HuH-7 (cell line): ENCODE measurements around the gene CCL3.
"Not testable (repeated sequence)": the region's sequence is repeated elsewhere in the genome, so short reads cannot be mapped to it uniquely, and the experiment has no call there.

Experiments used
- DNase-seq: peaks from one replicate; pipeline ENCODE4 v3.0.0; 2011; ENCODE audit warnings: low spot score

Gene CCL3

GRCh38 chr17:36089888-36090836 lies at the start of gene CCL3:
Gene CCL3 (minus strand): TSS chr17:36090143. CDS start chr17:36090058, 85 bp downstream.
- no peak for DNase-seq

- DNase-seq = no peak
Measured at GRCh38 chr17:36136439-36136838, 46.5 kb upstream of the CCL3 start.

- no peak for DNase-seq
Measured at GRCh38 chr17:36136036-36136435, 46.1 kb upstream of the CCL3 start.

- no peak for DNase-seq
Measured at GRCh38 chr17:36135465-36135864, 45.5 kb upstream of the CCL3 start.

- peak; percentile 26 for DNase-seq
Measured at GRCh38 chr17:36133602-36134236, 43.8 kb upstream of the CCL3 start.

GRCh38 chr17:36132421-36132831 lies 42.5 kb upstream of the CCL3 start:
- no peak for DNase-seq

- DNase-seq = no peak
Measured at GRCh38 chr17:36131931-36132330, 42.0 kb upstream of the CCL3 start.

- DNase-seq = no peak
Measured at GRCh38 chr17:36131421-36131820, 41.5 kb upstream of the CCL3 start.

GRCh38 chr17:36130346-36130745 lies 40.4 kb upstream of the CCL3 start:
- DNase-seq = no peak

- DNase-seq = no peak
Measured at GRCh38 chr17:36129616-36130015, 39.7 kb upstream of the CCL3 start.

- no peak for DNase-seq
Measured at GRCh38 chr17:36128411-36128978, 38.6 kb upstream of the CCL3 start.

- DNase-seq = no peak
Measured at GRCh38 chr17:36127911-36128310, 38.0 kb upstream of the CCL3 start.

- DNase-seq = no peak
Measured at GRCh38 chr17:36127199-36127893, 37.4 kb upstream of the CCL3 start.

GRCh38 chr17:36124879-36125824 lies 35.2 kb upstream of the CCL3 start:
- no peak for DNase-seq

- DNase-seq = no peak
Measured at GRCh38 chr17:36123431-36123830, 33.5 kb upstream of the CCL3 start.

GRCh38 chr17:36121099-36121498 lies 31.2 kb upstream of the CCL3 start:
- not testable (repeated sequence) for DNase-seq

- DNase-seq = no peak
Measured at GRCh38 chr17:36120221-36120620, 30.3 kb upstream of the CCL3 start.

GRCh38 chr17:36118477-36119353 lies 28.8 kb upstream of the CCL3 start:
- no peak for DNase-seq

GRCh38 chr17:36117505-36118382 lies 27.8 kb upstream of the CCL3 start:
- no peak for DNase-seq
